DMS79 treated with DMSO at 0.1 percent for 48 hours (cell line): Measurements from ENCODE around the gene FOXF1.

ENCODE experiments used
- DNase-seq: peaks from one replicate; lab custom pipeline; 2025; lab: John Stamatoyannopoulos, UW

Gene FOXF1

GRCh38 chr16:86517652-86518258 lies 7.4 kb downstream of the FOXF1 start:
- peak; percentile 28 for DNase-seq

- no peak for DNase-seq
These were observed 8.8 kb downstream of the FOXF1 start for GRCh38 chr16:86519007-86519648.

- peak; percentile 37 for DNase-seq
These were observed 9.5 kb downstream of the FOXF1 start for GRCh38 chr16:86519649-86520316.

- no peak for DNase-seq
These were observed 10.2 kb downstream of the FOXF1 start for GRCh38 chr16:86520317-86521210.

GRCh38 chr16:86521236-86522197 lies 11.2 kb downstream of the FOXF1 start:
- DNase-seq = no peak

- DNase-seq = no peak
These were observed 12.3 kb downstream of the FOXF1 start for GRCh38 chr16:86522634-86523033.

- DNase-seq = no peak
These were observed 12.9 kb downstream of the FOXF1 start for GRCh38 chr16:86523166-86523740.

- DNase-seq = no peak
These were observed 13.7 kb downstream of the FOXF1 start for GRCh38 chr16:86524029-86524428.

GRCh38 chr16:86525696-86526095 lies 15.4 kb downstream of the FOXF1 start:
- no peak for DNase-seq

- no peak for DNase-seq
These were observed 17.0 kb downstream of the FOXF1 start for GRCh38 chr16:86527366-86527765.

GRCh38 chr16:86528061-86528929 lies 18.0 kb downstream of the FOXF1 start:
- no peak for DNase-seq

GRCh38 chr16:86529160-86529559 lies 18.8 kb downstream of the FOXF1 start:
- no peak for DNase-seq

- DNase-seq = no peak
These were observed 20.2 kb downstream of the FOXF1 start for GRCh38 chr16:86530251-86531190.

GRCh38 chr16:86531191-86531545 lies 20.8 kb downstream of the FOXF1 start:
- DNase-seq = no peak

- DNase-seq = no peak
These were observed 21.6 kb downstream of the FOXF1 start for GRCh38 chr16:86531641-86532525.

GRCh38 chr16:86532526-86532815 lies 22.1 kb downstream of the FOXF1 start:
- no peak for DNase-seq

GRCh38 chr16:86533076-86533475 lies 22.7 kb downstream of the FOXF1 start:
- DNase-seq = no peak

GRCh38 chr16:86533767-86534351 lies 23.5 kb downstream of the FOXF1 start:
- no peak for DNase-seq
